ENCODE data around the gene CCS.

GRCh38 chr11:66559142-66559865, 33.7 kb upstream of the CCS start:
- no peak for TF ChIP-seq CTCF (IDR thresholded peaks at IDR 0.05; ENCODE audit: low read length)
- TF ChIP-seq EZH2 (IDR thresholded peaks at IDR 0.05; ENCODE audit: borderline replicate concordance, low read length): no peak
